Measurements from ENCODE around the gene MOSMO. TPM values are rescaled to one million over a fixed set of nuclear protein-coding genes. Genes with fewer than 3 reads are reported as not detected.

Gene MOSMO
- total RNA-seq = 57.7 TPM

DNA sequence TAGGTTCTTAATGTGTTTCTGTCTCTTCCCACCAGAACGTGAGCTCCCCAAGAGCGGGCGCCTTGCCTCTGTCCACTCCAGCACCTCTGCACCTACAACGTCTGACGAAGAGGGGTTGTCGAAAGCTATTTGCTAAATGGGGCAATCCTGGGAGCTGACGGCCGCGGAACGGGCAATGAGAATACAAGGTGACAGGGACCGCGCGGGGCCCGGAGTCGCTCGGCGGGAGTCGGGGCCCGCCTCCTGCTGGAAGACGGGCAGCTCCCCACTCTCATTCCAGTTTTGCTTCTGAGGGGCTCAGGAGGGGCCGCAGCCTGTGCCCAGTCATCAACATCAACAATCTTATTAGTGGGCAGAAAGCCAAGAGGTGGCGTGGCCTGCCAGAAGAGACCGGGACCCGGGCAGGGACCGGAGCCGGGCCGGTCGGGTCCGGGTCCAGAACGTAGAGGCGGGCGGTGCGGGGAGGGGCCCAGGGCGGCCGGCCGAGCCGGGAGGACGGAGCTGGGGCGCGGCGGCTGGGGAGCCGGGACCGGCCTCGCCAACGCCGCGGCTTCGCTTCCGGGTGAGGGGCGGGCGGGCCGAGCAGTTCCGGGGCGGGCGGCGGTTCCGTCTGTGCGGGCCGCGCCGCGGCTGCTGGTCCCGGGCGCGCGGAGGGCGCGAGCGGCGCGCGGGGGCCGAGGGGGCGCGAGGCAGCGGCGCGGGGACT, at the start of gene MOSMO:
Gene MOSMO, plus strand, starts transcription at position 603 of the 706 bp plus-strand sequence. CDS start 191 bp downstream, outside the sequence.

DNA sequence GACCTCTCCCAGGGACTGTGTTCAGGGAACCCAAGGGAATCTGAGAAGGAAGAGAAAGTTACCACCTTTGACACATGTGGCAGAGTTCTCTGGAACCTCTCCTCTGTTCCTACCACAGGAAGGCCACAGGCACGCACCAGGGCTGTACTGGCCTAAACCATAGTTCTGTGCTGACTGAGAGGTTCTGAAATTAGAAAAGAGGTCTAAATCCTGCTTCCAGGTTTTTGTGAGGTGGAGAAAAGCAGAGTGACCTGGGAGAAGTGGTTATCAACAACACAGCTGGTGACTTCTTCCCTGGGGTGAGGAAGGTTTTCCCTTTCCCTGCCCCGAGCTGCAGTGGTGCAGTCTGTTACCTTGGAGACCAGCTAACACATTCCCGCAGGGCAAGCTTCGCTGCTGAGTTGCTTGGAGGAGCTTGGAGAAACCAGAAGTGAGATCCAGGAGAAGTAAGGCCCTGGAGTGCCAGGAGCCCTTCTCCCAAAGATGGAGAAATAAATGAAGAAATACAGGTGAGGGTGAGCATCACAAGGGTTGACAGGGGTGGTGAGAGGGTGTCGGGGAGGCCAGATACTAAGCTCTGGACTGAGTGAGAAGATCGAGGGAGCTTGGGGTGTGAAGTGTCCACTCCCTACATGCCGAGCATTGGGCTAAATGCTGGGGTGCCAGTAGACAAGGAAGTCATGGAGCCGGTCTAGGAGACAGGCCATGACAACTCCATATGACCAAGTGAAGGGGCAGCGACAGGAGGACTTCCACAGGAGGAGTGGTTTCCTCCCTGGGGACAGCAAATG, 84.4 kb downstream of the MOSMO start, which contains the start of gene VWA3A:
Gene VWA3A, plus strand, starts transcription at position 399 of the 791 bp plus-strand sequence. Its CDS starts 97 bp downstream, at position 496.

Other genes with a start within 250 kb of the MOSMO start
- 56.3 TPM for gene NPIPB4, start 150.4 kb upstream of the MOSMO start, total RNA-seq
- 315 TPM for gene UQCRC2, start 54.8 kb upstream of the MOSMO start, total RNA-seq
- not detected for gene PDZD9, start 7.0 kb upstream of the MOSMO start, total RNA-seq
- 10.4 TPM for gene VWA3A, start 84.4 kb downstream of the MOSMO start, total RNA-seq
- 0.23 TPM for gene SDR42E2, start 154.4 kb downstream of the MOSMO start, total RNA-seq
- 17.5 TPM for gene EEF2K, start 198.2 kb downstream of the MOSMO start, total RNA-seq